AG04450 (cell line): ENCODE data around the gene COPZ1. TPM values are rescaled to one million over a fixed set of nuclear protein-coding genes. Genes with fewer than 3 reads are reported as not detected.

Source experiments
- CTCF ChIA-PET: fragments of 300-600, 350-600 bp; formaldehyde crosslinking; extraction: SDS; loops from one replicate; lab custom pipeline; 2022; ENCODE audit warnings: antibody characterized with exemption, inconsistent platforms; lab: Charles Lee
- POLR2A ChIA-PET: fragments of 350-600 bp; formaldehyde crosslinking; extraction: SDS; loops from one replicate; lab custom pipeline; 2021; ENCODE audit warnings: antibody characterized with exemption, inconsistent platforms; lab: Yijun Ruan, JAX
- DNase-seq: peaks from one replicate; pipeline ENCODE4 v3.0.0-alpha.2; 2011; ENCODE audit warnings: low read depth, low spot score
- H3K27ac ChIP-seq: one replicate; pipeline ENCODE4 v1.5.1; 2012; ENCODE audit warnings: low read depth, low read length, control low read depth
- H3K27me3 ChIP-seq: one replicate; pipeline ENCODE4 v1.6.0; 2012; ENCODE audit warnings: low read length; ENCODE audit not compliant: control insufficient read depth, insufficient read depth
- H3K4me3 ChIP-seq: 2 replicates; pipeline ENCODE4 v1.5.1; 2011; ENCODE audit warnings: mild to moderate bottlenecking, low read depth, low read length, control low read depth
- H3K9me3 ChIP-seq: 2 replicates; pipeline ENCODE4 v1.5.1; 2012; ENCODE audit warnings: low read length; ENCODE audit not compliant: control insufficient read depth, insufficient read depth
- CTCF ChIP-seq: IDR thresholded peaks from 2 replicates; pipeline ENCODE4 v1.5.1; 2011; ENCODE audit warnings: low read depth, low read length, control low read depth, inconsistent platforms
- polyA plus RNA-seq: library from polyadenylated mRNA; depleted of rRNA; stranded (reverse); fragments of >200 nt; gene quantifications from 2 replicates; pipeline ENCODE4 v1.2.3, GENCODE V29; 2011

The COPZ1 gene
- polyA plus RNA-seq, 1 experiment: 404 TPM

DNA sequence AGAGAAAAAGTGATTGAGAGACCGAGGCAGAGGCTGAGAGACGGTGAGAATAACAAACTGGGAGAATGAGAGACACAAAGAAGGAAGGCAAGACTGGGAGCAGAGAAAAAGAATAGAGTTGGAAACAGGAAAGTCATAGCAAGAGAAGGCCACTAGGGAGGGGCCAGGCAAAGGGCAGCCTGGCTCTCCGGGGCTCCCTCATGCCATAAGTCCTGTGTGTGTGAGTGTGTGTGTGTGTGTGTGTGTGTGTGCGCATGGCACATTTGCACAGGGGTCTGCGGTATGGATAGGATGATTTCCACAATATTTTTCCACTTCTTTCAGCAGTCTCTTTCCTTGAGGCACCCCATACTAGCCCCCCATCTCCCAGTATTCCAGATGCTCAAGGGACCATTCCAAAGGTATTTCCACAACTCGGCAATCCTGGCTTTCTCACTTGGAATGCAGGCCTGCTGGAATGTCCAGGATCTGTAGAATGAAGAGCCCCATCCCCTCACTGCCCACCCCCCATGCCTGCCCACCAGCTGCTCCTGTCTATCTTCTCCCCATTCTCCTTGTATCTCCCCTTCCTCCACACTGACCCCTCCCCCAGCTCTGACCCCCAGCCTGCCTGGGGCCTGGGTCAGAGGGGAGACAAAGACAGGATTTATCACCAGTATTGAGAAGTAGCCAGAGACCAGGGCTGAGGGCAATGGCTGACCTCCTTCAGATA lies 30.3 kb downstream of the COPZ1 start:
- H3K4me3 ChIP-seq: no peak overlapping the region
- no peaks in the 10 kb centered on the region for H3K9me3 ChIP-seq
- no peak for DNase-seq
- H3K27ac ChIP-seq: no peak overlapping the region
- no peak; the same call in 1 of the 2 replicates for TF ChIP-seq CTCF
- POLR2A ChIA-PET: no interaction called here
- CTCF ChIA-PET: interaction anchor here (0.9 to 7.0 kb wide), 2 partner anchors 18 to 103 kb away, joined by 5 to 48 read pairs; no protein-coding TSS in a partner anchor
- H3K27me3 ChIP-seq: no peaks in the 10 kb centered on the region

- CTCF ChIA-PET: interaction anchor here (3.6 to 7.0 kb wide), 4 partner anchors 15 to 142 kb away, joined by 16 to 48 read pairs (median 34); no protein-coding TSS in a partner anchor
- no peak for TF ChIP-seq CTCF
- no peak for DNase-seq
Observed at GRCh38 chr12:54356228-54356627, 31.3 kb downstream of the COPZ1 start.

DNA sequence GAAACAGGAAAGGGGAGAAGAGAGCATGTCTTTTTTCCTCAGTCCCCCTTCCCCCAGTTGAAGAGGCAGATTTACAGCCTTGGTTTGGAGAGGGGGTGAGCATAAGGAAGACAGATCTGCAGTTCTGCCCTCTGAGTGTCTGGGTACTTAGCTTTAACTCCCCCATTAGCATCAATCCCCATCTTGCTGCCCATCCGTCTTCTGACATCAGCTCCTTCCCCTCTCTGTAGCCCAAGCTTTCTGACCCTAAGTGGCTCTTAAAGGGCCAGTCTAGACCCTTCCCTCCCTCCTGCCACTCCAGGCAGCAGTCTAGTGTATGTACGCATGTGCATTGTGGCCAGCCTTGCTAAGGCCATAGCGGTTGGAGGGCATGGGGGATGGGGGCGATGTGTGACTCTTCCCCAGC lies 32.0 kb downstream of the COPZ1 start:
- no peak for DNase-seq
- Histone ChIP-seq H3K9me3 (no peaks in the 10 kb centered on the region), H3K27me3 (no peaks in the 10 kb centered on the region), H3K4me3 (no peak overlapping the region), H3K27ac (no peak overlapping the region)
- ChIA-PET POLR2A (no interaction called here), CTCF (interaction anchor here (3.2 to 7.0 kb wide), 5 partner anchors 14 to 143 kb away, joined by 16 to 48 read pairs (median 24); partner anchors contain the start of gene COPZ1)
- no peak for TF ChIP-seq CTCF

More at GRCh38 chr12:54356228-54356627, 31.3 kb downstream of the COPZ1 start:
- Histone ChIP-seq H3K27ac (no peak overlapping the region), H3K9me3 (no peaks in the 10 kb centered on the region), H3K4me3 (no peak overlapping the region), H3K27me3 (no peaks in the 10 kb centered on the region)
- POLR2A ChIA-PET: no interaction called here

DNA sequence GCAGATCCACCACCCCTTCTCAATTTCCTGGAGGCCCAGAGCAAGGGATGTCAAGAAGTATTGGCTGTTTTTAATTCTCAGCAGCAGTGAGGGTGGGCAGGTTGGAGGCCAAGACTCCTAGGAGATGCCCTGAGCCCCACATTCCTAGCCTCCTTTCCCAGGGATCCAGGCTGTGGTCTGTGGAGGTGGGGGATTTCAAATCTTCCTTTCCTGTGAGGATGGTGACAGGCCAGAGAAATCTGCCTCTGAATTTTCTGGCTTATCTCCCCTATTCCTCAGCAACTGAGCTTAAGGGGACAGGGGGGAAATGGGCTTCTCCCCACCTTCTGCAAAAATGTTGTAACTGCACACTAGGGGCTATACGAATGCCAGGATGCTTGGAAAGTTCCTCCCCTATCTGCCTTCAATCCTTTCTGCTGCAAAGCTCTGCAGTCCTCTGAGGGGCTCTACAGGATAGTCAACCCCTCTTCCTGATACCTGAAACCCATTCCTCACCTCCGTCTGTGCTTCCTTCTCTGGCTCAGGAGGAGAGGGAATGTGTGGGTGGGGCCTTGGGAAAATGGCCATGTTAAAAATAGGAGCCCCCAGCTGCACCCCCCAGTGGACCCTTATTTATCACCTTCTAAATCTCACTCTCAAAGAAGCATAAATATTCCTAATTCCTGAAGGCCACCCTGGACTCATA lies 32.7 kb downstream of the COPZ1 start:
- no peaks in the 10 kb centered on the region for H3K9me3 ChIP-seq
- no peaks in the 10 kb centered on the region for H3K27me3 ChIP-seq
- DNase-seq: no peak
- H3K27ac ChIP-seq: no peak overlapping the region
- POLR2A ChIA-PET: no interaction called here
- CTCF ChIA-PET: interaction anchor here (2.4 to 7.0 kb wide), 9 partner anchors 11 to 143 kb away, joined by 15 to 48 read pairs (median 22); partner anchors contain the start of gene COPZ1
- no peak for TF ChIP-seq CTCF
- no peak overlapping the region for H3K4me3 ChIP-seq
